Fibroblast of lung (primary cell): ENCODE data around the gene NUB1. TPM values are rescaled to one million over a fixed set of nuclear protein-coding genes. Genes with fewer than 3 reads are reported as not detected.
A peak's percentile ranks its signal among the peaks of the same experiment; 100 is the strongest.

Experiments
- DNase-seq, 2 donors: peaks; one replicate each; pipeline versions ENCODE4 v3.0.0 to v3.0.0-alpha.2; 2010; ENCODE audit warnings: low read depth in 2 of 2
- H2AFZ ChIP-seq: 2 replicates; pipeline ENCODE4 v1.5.1; 2012; ENCODE audit warnings: low read length, control low read depth, inconsistent platforms
- H3K27ac ChIP-seq: 2 replicates; pipeline ENCODE4 v1.5.1; 2011; ENCODE audit warnings: low read length, control low read depth; ENCODE audit not compliant: insufficient read depth
- H3K27me3 ChIP-seq: 2 replicates; pipeline ENCODE4 v1.5.1; 2011; ENCODE audit warnings: mild to moderate bottlenecking, low read length; ENCODE audit not compliant: control insufficient read depth, insufficient read depth
- H3K36me3 ChIP-seq: 2 replicates; pipeline ENCODE4 v1.5.1; 2011; ENCODE audit warnings: low read length; ENCODE audit not compliant: control insufficient read depth, insufficient read depth
- H3K4me1 ChIP-seq: 2 replicates; pipeline ENCODE4 v1.5.1; 2011; ENCODE audit warnings: low read length; ENCODE audit not compliant: control insufficient read depth, insufficient read depth; ENCODE audit errors: extremely low read depth
- H3K4me2 ChIP-seq: 2 replicates; pipeline ENCODE4 v1.5.1; 2011; ENCODE audit warnings: low read length, control low read depth; ENCODE audit not compliant: insufficient read depth; ENCODE audit errors: extremely low read depth
- H3K4me3 ChIP-seq, 4 experiments: fragments of 200-600 bp in 1 of 4; sonication (generic) in 1 of 4; replicated peaks in 1 of 4; 2 replicates each; pipeline ENCODE4 v1.5.1; 2011 to 2016; ENCODE audit warnings: low read length in 4 of 4, low read depth in 3 of 4, mild to moderate bottlenecking in 3 of 4, control low read depth in 2 of 4, inconsistent platforms in 1 of 4, mixed read lengths in 1 of 4; ENCODE audit not compliant: insufficient read depth in 1 of 4; ENCODE audit errors: control extremely low read depth in 1 of 4
- H3K79me2 ChIP-seq: 2 replicates; pipeline ENCODE4 v1.5.1; 2012; ENCODE audit warnings: mild to moderate bottlenecking, low read length, inconsistent platforms; ENCODE audit not compliant: control insufficient read depth, insufficient read depth
- H3K9ac ChIP-seq: 2 replicates; pipeline ENCODE4 v1.5.1; 2011; ENCODE audit warnings: mild to moderate bottlenecking, low read length, control low read depth; ENCODE audit not compliant: insufficient read depth
- H3K9me3 ChIP-seq: 2 replicates; pipeline ENCODE4 v1.5.1; 2012; ENCODE audit warnings: low read depth, low read length; ENCODE audit not compliant: control insufficient read depth, insufficient read depth
- H4K20me1 ChIP-seq: 2 replicates; pipeline ENCODE4 v1.5.1; 2011; ENCODE audit warnings: low read length; ENCODE audit not compliant: control insufficient read depth, insufficient read depth; ENCODE audit errors: extremely low read depth
- CTCF ChIP-seq, 2 donors: IDR thresholded peaks in 1 of 2; conservative IDR thresholded peaks in 1 of 2; 1 replicate in 1 of 2; 2 replicates in 1 of 2; pipeline ENCODE4 v1.5.1; 2011 to 2012; ENCODE audit warnings: low read length in 2 of 2, control low read depth in 1 of 2, inconsistent platforms in 1 of 2, low read depth in 1 of 2, mild to moderate bottlenecking in 1 of 2
- EZH2 ChIP-seq: IDR thresholded peaks from 2 replicates; pipeline ENCODE4 v1.5.1; 2012; ENCODE audit warnings: low read length, control low read depth, mild to moderate bottlenecking; ENCODE audit errors: missing control alignments
- polyA plus RNA-seq, 2 donors: library from polyadenylated mRNA; depleted of rRNA in 1 of 2; stranded (reverse) in 1 of 2; unstranded in 1 of 2; fragments of >200 nt; gene quantifications; 2 replicates each; pipeline ENCODE4 v1.2.1, GENCODE V29; 2011 to 2012; ENCODE audit warnings: missing spikeins in 1 of 2
- total RNA-seq: library from RNA; depleted of rRNA; stranded (reverse); fragments of >200 nt; gene quantifications from 2 replicates; pipeline ENCODE4 v1.2.1, GENCODE V29; 2014

Gene NUB1
- total and polyA plus RNA-seq, 2 donors (not counting 1 experiment from before 2014, with no cell fraction given) = 44.4 to 77.7 TPM

- H3K36me3 ChIP-seq = peaks cover 3% of the 10 kb centered on the region
- H4K20me1 ChIP-seq = no peaks in the 10 kb centered on the region
- H3K4me1 ChIP-seq = peaks cover 10% of the 10 kb centered on the region
- H3K4me3 ChIP-seq = no peak overlapping the region
- no peak overlapping the region for H3K4me2 ChIP-seq
- H3K79me2 ChIP-seq = no peaks in the 10 kb centered on the region
- no peak overlapping the region for H3K9ac ChIP-seq
- H3K27me3 ChIP-seq = no peaks in the 10 kb centered on the region
- H2AFZ ChIP-seq = no peak overlapping the region
- TF ChIP-seq EZH2 (no peak), CTCF (conservative IDR thresholded peaks at IDR 0.05 in 1 of 2, IDR thresholded peaks at IDR 0.05 in 1 of 2; ENCODE audit: low read depth in 1 of 2, low read length in 2 of 2) (no peak)
- DNase-seq = peak in 1 of 2 donors; percentile 47
- H3K27ac ChIP-seq = no peak overlapping the region
- H3K9me3 ChIP-seq = no peaks in the 10 kb centered on the region
Measured at GRCh38 chr7:151361193-151361959, 19.8 kb downstream of the NUB1 start.

- Histone ChIP-seq H3K27ac (no peak overlapping the region), H3K27me3 (no peaks in the 10 kb centered on the region), H3K9ac (no peak overlapping the region), H3K79me2 (no peaks in the 10 kb centered on the region), H3K4me1 (peaks cover 22% of the 10 kb centered on the region), H3K4me3 (no peak overlapping the region), H4K20me1 (no peaks in the 10 kb centered on the region), H3K4me2 (no peak overlapping the region), H3K36me3 (peaks cover 2% of the 10 kb centered on the region), H3K9me3 (no peaks in the 10 kb centered on the region), H2AFZ (no peak overlapping the region)
- no peak for DNase-seq
- TF ChIP-seq CTCF (conservative IDR thresholded peaks at IDR 0.05 in 1 of 2, IDR thresholded peaks at IDR 0.05 in 1 of 2; ENCODE audit: low read depth in 1 of 2, low read length in 2 of 2) (no peak), EZH2 (no peak)
Measured at GRCh38 chr7:151363182-151363581, 21.6 kb downstream of the NUB1 start.

- H4K20me1 ChIP-seq = no peaks in the 10 kb centered on the region
- TF ChIP-seq CTCF (conservative IDR thresholded peaks at IDR 0.05 in 1 of 2, IDR thresholded peaks at IDR 0.05 in 1 of 2; ENCODE audit: low read depth in 1 of 2, low read length in 2 of 2) (no peak), EZH2 (no peak)
- no peaks in the 10 kb centered on the region for H3K79me2 ChIP-seq
- peak overlapping the region; percentile 64 for H3K9ac ChIP-seq
- peaks cover 3% of the 10 kb centered on the region for H3K36me3 ChIP-seq
- H3K27ac ChIP-seq = peak overlapping the region; percentile 94
- no peak overlapping the region for H3K4me3 ChIP-seq
- peak overlapping the region; percentile 68 for H3K4me2 ChIP-seq
- H3K27me3 ChIP-seq = no peaks in the 10 kb centered on the region
- no peak overlapping the region for H2AFZ ChIP-seq
- no peaks in the 10 kb centered on the region for H3K9me3 ChIP-seq
- peak in 1 of 2 donors; percentile 32 for DNase-seq
- H3K4me1 ChIP-seq = peaks cover 24% of the 10 kb centered on the region
Measured at GRCh38 chr7:151366166-151366879, 24.7 kb downstream of the NUB1 start.
